ENCODE data around the gene HPCA.

HPCA gene

DNA sequence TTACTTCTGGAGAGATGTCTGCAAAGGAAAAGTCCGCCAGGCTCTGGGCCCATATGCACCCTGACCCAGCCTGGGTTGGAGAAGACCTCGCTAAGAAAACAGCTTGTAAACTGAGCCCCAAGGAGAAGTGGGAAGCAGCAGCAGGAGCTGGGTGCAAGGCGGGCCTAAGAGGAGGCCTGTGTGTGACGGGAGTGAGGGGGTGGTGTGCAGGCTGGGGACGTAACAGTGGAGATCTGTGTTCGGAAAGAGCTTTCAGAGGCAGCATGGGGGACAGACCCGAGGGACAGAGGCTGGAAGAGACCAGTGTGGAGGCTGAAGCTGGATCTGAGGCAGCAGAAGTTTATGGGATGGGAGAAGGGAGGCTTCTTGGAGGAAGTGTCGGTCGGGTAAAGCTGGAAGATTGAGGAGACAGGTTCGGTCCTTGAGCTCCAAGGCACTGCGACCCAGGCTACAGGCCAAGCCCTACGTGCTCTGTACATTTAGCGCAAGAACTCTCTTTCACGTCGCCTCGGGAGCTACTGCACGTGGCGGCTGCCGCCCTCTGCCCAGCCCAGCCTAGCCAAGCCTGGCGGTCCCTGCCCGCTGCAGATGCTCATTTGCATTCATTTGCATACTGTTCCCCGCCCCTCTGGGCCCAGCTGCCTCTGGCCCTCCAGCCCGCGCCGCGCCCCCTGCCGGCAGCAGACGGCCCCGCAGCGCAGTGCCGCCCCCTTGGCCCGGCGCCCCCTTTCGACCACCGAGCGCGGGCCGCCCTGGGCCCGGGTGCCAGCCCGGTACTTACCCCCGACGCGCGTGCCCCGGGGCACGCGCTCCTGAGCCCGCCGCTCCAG, 6.3 kb downstream of the HPCA start:
- Histone ChIP-seq H3K27ac (ENCODE audit: low read depth, low read length) (no peak overlapping the region; the same call in 1 of the 2 replicates), H3K9ac (ENCODE audit: low read depth, low read length) (peak overlapping the region; percentile 60), H3K9me3 (ENCODE audit: insufficient read depth, low read depth, low read length) (no peaks in the 10 kb centered on the region), H3K4me3 (ENCODE audit: low read length) (peak overlapping the region; percentile 64), H3K27me3 (ENCODE audit: insufficient read depth, low read length) (peaks cover 17% of the 10 kb centered on the region), H3K4me1 (ENCODE audit: insufficient read depth, low read length) (peaks cover 2% of the 10 kb centered on the region; the same call in 1 of the 2 replicates), H3K36me3 (ENCODE audit: insufficient read depth, low read length) (no peaks in the 10 kb centered on the region)
- 25% methylated on average over 49 of the region's 49 CpGs for WGBS

DNA sequence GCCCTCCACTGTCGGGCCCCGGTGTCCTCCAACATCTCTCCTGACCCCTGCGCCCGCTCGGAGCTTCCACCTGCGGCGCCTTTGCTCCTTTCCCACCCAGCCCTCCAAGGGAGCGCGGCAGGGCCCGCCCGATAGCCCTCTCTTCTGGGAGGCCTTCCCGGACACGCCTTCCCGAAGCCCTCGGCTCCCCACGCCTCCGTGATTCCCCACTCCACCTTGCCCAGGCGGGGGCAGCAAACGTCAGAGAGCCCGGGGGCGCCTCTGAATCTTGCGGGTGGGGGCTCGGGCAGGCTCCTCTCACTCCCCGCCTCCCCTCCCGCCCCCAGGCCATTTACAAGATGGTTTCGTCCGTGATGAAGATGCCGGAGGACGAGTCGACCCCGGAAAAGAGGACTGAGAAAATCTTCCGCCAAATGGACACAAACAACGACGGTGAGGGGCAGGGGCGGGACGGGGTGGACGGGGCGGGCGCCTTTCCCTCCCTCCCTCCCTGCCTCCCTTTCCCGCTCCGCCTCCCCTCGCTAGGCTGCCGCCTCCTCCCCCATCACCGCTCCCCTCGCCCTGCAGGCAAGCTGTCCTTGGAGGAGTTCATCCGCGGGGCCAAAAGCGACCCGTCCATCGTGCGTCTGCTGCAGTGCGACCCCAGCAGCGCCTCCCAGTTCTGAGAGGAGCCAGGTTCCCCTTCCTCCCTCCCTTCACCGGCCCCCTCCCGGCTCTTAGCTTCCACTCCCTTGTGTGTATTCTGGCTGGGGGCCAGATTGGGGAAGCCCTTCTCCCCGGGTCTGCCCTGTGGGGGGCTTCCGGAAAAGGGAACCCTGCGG, 7.1 kb downstream of the HPCA start:
- peak overlapping the region; percentile 64 for H3K4me3 ChIP-seq (ENCODE audit: low read length)
- peaks cover 2% of the 10 kb centered on the region; the same call in 1 of the 2 replicates for H3K4me1 ChIP-seq (ENCODE audit: insufficient read depth, low read length)
- H3K9ac ChIP-seq (ENCODE audit: low read depth, low read length): peak overlapping the region; percentile 60
- peaks cover 15% of the 10 kb centered on the region for H3K27me3 ChIP-seq (ENCODE audit: insufficient read depth, low read length)
- H3K9me3 ChIP-seq (ENCODE audit: insufficient read depth, low read depth, low read length): no peaks in the 10 kb centered on the region
- peak overlapping the region; percentile 33; the same call in 1 of the 2 replicates for H3K27ac ChIP-seq (ENCODE audit: low read depth, low read length)
- H3K36me3 ChIP-seq (ENCODE audit: insufficient read depth, low read length): no peaks in the 10 kb centered on the region
- under 1% methylated on average over 58 of the region's 58 CpGs for WGBS

- peak overlapping the region; percentile 64 for H3K4me3 ChIP-seq (ENCODE audit: low read length)
- 62% methylated on average over 5 of the region's 8 CpGs for WGBS
- no peaks in the 10 kb centered on the region for H3K9me3 ChIP-seq (ENCODE audit: insufficient read depth, low read depth, low read length)
- peaks cover 19% of the 10 kb centered on the region for H3K27me3 ChIP-seq (ENCODE audit: insufficient read depth, low read length)
- peaks cover 2% of the 10 kb centered on the region; the same call in 1 of the 2 replicates for H3K4me1 ChIP-seq (ENCODE audit: insufficient read depth, low read length)
- peak overlapping the region; percentile 33; the same call in 1 of the 2 replicates for H3K27ac ChIP-seq (ENCODE audit: low read depth, low read length)
- H3K9ac ChIP-seq (ENCODE audit: low read depth, low read length): peak overlapping the region; percentile 40
- H3K36me3 ChIP-seq (ENCODE audit: insufficient read depth, low read length): no peaks in the 10 kb centered on the region
Measured at GRCh38 chr1:32894019-32894600, 7.8 kb downstream of the HPCA start.

DNA sequence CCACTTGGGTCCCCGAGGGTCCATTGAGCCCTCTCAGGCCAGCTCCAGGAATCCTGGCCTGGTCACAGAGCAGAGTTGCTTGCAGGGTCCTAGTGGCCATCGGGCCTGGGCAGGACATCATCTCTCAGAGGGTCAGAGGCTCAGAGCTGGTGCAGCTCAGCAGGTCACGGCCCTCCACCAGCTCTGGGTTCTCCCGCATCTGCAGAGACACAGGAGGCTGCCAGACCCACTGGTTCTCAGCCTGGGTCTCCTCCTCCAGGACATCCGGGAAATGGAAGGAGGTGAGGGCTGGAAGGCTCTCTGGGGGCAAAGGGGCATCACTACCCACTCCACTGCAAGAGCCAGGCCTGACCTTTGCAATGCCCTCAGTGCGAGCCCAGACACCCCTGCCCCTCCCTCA, 8.4 kb downstream of the HPCA start:
- H3K27ac ChIP-seq (ENCODE audit: low read depth, low read length): no peak overlapping the region
- peaks cover 2% of the 10 kb centered on the region; the same call in 1 of the 2 replicates for H3K4me1 ChIP-seq (ENCODE audit: insufficient read depth, low read length)
- 68% methylated on average over 6 of the region's 6 CpGs for WGBS
- no peak overlapping the region for H3K4me3 ChIP-seq (ENCODE audit: low read length)
- no peaks in the 10 kb centered on the region for H3K9me3 ChIP-seq (ENCODE audit: insufficient read depth, low read depth, low read length)
- no peak overlapping the region for H3K9ac ChIP-seq (ENCODE audit: low read depth, low read length)
- no peaks in the 10 kb centered on the region for H3K36me3 ChIP-seq (ENCODE audit: insufficient read depth, low read length)
- peaks cover 25% of the 10 kb centered on the region for H3K27me3 ChIP-seq (ENCODE audit: insufficient read depth, low read length)

DNA sequence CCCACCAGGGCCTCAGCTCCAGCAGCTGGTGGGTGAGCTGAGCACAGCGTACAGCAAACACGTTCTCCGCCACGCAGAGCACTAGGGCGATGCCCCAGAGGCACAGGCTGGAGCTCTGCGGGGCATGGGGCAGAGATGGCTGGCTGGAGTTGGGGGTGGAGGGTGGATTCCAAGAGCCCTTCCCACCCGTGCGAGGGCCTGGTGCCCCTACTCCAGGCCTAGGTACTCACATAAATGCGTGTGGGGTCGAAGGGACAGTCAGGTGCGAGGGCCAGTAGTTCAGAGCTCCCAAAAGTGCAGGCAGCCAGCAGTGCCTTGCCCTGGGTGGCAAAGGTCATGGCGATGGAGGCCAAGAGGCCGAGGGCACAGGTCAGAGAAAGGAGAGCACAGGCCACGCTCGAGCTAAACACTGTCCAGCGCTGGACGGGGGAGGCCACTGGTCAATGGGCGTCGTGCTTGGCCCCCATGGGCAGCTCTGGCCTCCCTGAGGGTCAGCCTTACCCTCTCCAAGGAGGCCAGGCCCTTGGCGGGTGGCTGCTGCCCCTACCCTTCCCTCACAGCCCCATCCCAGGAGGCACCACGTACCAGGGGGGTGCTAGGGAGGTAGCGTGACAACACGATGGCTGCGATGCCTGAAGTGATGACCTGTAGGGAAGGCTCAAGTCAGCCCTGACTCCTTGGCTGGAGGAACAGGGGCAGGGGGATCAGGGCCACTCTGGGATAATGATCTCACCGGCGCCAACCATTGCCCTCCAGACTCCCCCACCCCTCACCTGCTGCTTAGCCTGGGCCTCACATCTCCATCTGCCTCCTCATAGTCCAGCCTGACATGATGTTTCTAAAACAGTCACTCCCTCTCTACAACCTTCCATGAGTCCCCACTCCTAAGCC, 9.3 kb downstream of the HPCA start:
- Histone ChIP-seq H3K36me3 (ENCODE audit: insufficient read depth, low read length) (no peaks in the 10 kb centered on the region), H3K4me3 (ENCODE audit: low read length) (no peak overlapping the region), H3K27me3 (ENCODE audit: insufficient read depth, low read length) (peaks cover 31% of the 10 kb centered on the region), H3K4me1 (ENCODE audit: insufficient read depth, low read length) (peaks cover 2% of the 10 kb centered on the region; the same call in 1 of the 2 replicates), H3K9me3 (ENCODE audit: insufficient read depth, low read depth, low read length) (no peaks in the 10 kb centered on the region), H3K27ac (ENCODE audit: low read depth, low read length) (no peak overlapping the region), H3K9ac (ENCODE audit: low read depth, low read length) (no peak overlapping the region)
- 93% methylated on average over 26 of the region's 26 CpGs for WGBS

- Histone ChIP-seq H3K4me3 (ENCODE audit: low read length) (no peak overlapping the region), H3K36me3 (ENCODE audit: insufficient read depth, low read length) (no peaks in the 10 kb centered on the region), H3K27me3 (ENCODE audit: insufficient read depth, low read length) (peaks cover 38% of the 10 kb centered on the region), H3K27ac (ENCODE audit: low read depth, low read length) (no peak overlapping the region), H3K4me1 (ENCODE audit: insufficient read depth, low read length) (peaks cover 2% of the 10 kb centered on the region; the same call in 1 of the 2 replicates), H3K9ac (ENCODE audit: low read depth, low read length) (no peak overlapping the region), H3K9me3 (ENCODE audit: insufficient read depth, low read depth, low read length) (no peaks in the 10 kb centered on the region)
- 83% methylated on average over 5 of the region's 5 CpGs for WGBS
Measured at GRCh38 chr1:32896451-32896850, 10.2 kb downstream of the HPCA start.

GRCh38 chr1:32897082-32898049, 11.1 kb downstream of the HPCA start:
- WGBS: 87% methylated on average over 11 of the region's 11 CpGs
- Histone ChIP-seq H3K9ac (ENCODE audit: low read depth, low read length) (no peak overlapping the region), H3K27ac (ENCODE audit: low read depth, low read length) (no peak overlapping the region), H3K4me1 (ENCODE audit: insufficient read depth, low read length) (peaks cover 2% of the 10 kb centered on the region; the same call in 1 of the 2 replicates), H3K4me3 (ENCODE audit: low read length) (no peak overlapping the region), H3K27me3 (ENCODE audit: insufficient read depth, low read length) (peaks cover 39% of the 10 kb centered on the region), H3K9me3 (ENCODE audit: insufficient read depth, low read depth, low read length) (no peaks in the 10 kb centered on the region), H3K36me3 (ENCODE audit: insufficient read depth, low read length) (no peaks in the 10 kb centered on the region)

DNA sequence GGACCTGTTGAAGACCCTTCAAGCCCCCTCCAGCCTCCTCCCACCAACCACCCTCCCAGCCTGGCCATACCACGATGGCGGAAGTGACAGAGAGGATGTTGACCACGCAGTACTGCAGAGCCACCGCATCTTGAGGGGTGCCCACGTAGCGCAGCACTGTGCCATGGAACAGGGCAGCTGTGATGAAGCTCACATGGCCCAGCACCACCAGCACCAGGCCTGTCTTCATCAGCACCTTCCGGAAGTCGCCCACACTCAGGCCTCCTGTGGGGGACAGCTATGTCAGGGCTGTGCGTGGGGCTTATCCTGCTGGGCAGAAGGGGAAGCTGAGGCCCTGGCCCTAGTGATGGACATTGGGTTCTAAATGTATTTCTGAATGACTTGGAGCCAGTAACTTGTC, 11.8 kb downstream of the HPCA start:
- peaks cover 41% of the 10 kb centered on the region for H3K27me3 ChIP-seq (ENCODE audit: insufficient read depth, low read length)
- 95% methylated on average over 9 of the region's 9 CpGs for WGBS
- H3K4me3 ChIP-seq (ENCODE audit: low read length): no peak overlapping the region
- no peaks in the 10 kb centered on the region for H3K9me3 ChIP-seq (ENCODE audit: insufficient read depth, low read depth, low read length)
- no peaks in the 10 kb centered on the region for H3K36me3 ChIP-seq (ENCODE audit: insufficient read depth, low read length)
- peaks cover 2% of the 10 kb centered on the region; the same call in 1 of the 2 replicates for H3K4me1 ChIP-seq (ENCODE audit: insufficient read depth, low read length)
- H3K9ac ChIP-seq (ENCODE audit: low read depth, low read length): no peak overlapping the region
- H3K27ac ChIP-seq (ENCODE audit: low read depth, low read length): no peak overlapping the region

DNA sequence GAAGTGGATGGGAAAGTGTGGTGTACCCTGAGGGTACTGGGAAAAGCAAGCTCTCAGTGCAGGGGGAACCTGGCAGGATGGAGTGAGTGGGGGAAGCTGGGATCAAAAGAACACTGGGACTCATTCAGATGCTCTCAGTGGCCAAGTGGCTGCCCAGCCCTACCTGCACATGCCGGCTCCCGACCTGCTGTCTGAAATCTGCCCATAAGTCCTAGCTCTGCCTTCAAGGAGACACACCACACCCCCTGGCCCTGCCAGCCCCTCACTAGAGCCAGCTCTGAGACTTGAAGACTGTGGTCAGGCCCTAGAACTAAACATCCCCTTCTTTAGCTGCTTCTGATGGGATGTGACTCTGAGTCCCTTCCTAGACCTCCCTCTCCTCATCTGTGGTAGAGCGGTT, 12.7 kb downstream of the HPCA start:
- Histone ChIP-seq H3K36me3 (ENCODE audit: insufficient read depth, low read length) (no peaks in the 10 kb centered on the region), H3K4me1 (ENCODE audit: insufficient read depth, low read length) (peaks cover 2% of the 10 kb centered on the region; the same call in 1 of the 2 replicates), H3K27ac (ENCODE audit: low read depth, low read length) (no peak overlapping the region), H3K9ac (ENCODE audit: low read depth, low read length) (no peak overlapping the region), H3K4me3 (ENCODE audit: low read length) (no peak overlapping the region), H3K27me3 (ENCODE audit: insufficient read depth, low read length) (peaks cover 42% of the 10 kb centered on the region), H3K9me3 (ENCODE audit: insufficient read depth, low read depth, low read length) (no peaks in the 10 kb centered on the region)
- 88% methylated on average over 3 of the region's 3 CpGs for WGBS
